ENCODE results near the gene ANKHD1.
"Not testable (repeated sequence)": the region's sequence is repeated elsewhere in the genome, so short reads cannot be mapped to it uniquely, and the experiment has no call there.

Gene ANKHD1

GRCh38 chr5:140565024-140565779 is 163.6 kb downstream of the ANKHD1 start:
- DNase-seq (ENCODE audit: low read depth) = no peak

DNA sequence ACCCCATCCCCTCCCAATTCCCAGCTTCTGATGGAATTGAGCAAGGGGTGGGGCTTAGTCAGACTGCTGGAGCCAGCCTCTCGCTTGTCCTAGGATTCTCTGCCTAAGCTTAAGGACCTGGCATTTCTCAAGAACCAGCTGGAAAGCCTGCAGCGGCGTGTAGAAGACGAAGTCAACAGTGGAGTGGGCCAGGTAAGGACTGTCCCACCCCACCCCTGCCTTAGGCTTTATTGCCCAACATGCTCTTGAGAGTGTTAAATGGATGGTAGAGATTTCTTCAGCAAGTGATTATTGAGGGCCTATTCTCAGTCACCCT is 164.1 kb downstream of the ANKHD1 start:
- no peak for DNase-seq (ENCODE audit: low read depth)

DNA sequence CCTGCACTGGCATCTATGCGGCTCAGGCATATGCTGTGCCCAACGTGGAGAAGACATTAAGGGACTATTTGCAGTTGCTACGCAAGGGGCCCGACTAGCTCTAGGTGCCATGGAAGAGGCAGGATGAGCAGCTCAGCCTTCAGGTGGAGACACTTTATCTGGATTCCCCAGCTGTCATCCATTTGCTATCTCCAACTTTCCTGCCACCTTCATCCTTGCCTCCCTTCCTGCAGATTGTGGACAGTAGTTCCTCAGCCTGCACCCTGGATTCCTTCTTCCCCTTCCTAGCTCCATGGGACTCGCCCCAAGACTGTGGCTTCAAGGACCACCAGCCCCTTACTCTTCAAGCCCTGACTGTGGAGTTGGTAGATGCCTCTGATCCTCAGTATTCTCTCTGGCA is 165.0 kb downstream of the ANKHD1 start:
- no peak for DNase-seq (ENCODE audit: low read depth)

DNA sequence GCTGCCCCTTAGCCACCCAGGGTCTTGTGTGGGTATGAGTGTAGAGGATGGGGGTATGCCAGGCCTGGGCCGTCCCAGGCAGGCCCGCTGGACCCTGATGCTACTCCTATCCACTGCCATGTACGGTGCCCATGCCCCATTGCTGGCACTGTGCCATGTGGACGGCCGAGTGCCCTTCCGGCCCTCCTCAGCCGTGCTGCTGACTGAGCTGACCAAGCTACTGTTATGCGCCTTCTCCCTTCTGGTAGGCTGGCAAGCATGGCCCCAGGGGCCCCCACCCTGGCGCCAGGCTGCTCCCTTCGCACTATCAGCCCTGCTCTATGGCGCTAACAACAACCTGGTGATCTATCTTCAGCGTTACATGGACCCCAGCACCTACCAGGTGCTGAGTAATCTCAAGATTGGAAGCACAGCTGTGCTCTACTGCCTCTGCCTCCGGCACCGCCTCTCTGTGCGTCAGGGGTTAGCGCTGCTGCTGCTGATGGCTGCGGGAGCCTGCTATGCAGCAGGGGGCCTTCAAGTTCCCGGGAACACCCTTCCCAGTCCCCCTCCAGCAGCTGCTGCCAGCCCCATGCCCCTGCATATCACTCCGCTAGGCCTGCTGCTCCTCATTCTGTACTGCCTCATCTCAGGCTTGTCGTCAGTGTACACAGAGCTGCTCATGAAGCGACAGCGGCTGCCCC is 165.6 kb downstream of the ANKHD1 start:
- DNase-seq (ENCODE audit: low read depth) = no peak

DNA sequence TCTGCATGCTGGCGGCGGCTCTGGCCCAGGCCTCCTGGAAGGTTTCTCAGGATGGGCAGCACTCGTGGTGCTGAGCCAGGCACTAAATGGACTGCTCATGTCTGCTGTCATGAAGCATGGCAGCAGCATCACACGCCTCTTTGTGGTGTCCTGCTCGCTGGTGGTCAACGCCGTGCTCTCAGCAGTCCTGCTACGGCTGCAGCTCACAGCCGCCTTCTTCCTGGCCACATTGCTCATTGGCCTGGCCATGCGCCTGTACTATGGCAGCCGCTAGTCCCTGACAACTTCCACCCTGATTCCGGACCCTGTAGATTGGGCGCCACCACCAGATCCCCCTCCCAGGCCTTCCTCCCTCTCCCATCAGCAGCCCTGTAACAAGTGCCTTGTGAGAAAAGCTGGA is 166.2 kb downstream of the ANKHD1 start:
- DNase-seq (ENCODE audit: low read depth) = no peak

DNA sequence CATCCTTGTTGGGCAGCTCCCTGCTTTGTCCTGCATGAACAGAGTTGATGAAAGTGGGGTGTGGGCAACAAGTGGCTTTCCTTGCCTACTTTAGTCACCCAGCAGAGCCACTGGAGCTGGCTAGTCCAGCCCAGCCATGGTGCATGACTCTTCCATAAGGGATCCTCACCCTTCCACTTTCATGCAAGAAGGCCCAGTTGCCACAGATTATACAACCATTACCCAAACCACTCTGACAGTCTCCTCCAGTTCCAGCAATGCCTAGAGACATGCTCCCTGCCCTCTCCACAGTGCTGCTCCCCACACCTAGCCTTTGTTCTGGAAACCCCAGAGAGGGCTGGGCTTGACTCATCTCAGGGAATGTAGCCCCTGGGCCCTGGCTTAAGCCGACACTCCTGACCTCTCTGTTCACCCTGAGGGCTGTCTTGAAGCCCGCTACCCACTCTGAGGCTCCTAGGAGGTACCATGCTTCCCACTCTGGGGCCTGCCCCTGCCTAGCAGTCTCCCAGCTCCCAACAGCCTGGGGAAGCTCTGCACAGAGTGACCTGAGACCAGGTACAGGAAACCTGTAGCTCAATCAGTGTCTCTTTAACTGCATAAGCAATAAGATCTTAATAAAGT is 166.9 kb downstream of the ANKHD1 start:
- DNase-seq (ENCODE audit: low read depth) = no peak

- no peak for DNase-seq (ENCODE audit: low read depth)
These were observed 167.6 kb downstream of the ANKHD1 start for GRCh38 chr5:140569197-140569596.

DNA sequence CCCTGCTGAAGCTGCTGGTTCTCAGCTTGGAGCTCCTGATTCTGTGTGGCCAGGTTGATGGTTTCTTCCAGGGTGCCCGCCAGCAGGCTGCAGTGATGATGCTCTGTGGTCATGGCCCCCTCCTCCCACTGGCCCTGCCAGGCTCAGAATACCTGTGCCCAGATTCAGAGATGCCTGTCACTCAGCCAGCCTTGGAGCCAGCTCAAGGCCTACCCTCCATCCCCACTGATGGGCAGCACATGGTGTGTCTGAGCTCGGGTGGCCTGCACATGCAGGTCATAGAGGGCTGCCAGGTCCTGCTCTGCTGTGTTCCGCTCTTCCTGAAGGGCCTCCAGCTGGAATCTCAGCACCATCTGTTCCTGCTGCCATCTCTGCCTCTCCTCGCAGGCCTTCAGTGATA is 168.4 kb downstream of the ANKHD1 start:
- no peak for DNase-seq (ENCODE audit: low read depth)

GRCh38 chr5:140570488-140570887 is 168.9 kb downstream of the ANKHD1 start:
- DNase-seq (ENCODE audit: low read depth) = no peak

DNA sequence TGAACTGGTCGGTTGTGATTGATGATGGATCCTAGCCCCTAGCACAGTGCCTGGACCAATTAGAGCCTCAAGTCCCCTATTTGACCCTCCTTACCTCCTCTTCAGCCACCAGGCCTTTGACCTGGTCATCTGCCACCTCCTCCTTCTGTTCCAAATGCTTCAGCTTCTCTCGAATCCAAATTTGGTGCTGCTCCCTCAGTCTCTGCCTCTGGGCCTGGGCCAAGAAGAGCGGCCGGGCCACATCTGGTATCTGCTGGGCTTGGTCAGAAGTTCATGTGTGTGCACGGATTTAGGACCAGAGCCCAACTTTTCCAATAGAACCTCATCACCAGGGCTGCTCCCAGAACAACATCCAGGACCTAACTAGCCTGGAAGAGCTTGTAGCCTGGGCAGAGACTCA is 169.5 kb downstream of the ANKHD1 start:
- no peak for DNase-seq (ENCODE audit: low read depth)

GRCh38 chr5:140573683-140574082 is 172.1 kb downstream of the ANKHD1 start:
- no peak for DNase-seq (ENCODE audit: low read depth)

DNA sequence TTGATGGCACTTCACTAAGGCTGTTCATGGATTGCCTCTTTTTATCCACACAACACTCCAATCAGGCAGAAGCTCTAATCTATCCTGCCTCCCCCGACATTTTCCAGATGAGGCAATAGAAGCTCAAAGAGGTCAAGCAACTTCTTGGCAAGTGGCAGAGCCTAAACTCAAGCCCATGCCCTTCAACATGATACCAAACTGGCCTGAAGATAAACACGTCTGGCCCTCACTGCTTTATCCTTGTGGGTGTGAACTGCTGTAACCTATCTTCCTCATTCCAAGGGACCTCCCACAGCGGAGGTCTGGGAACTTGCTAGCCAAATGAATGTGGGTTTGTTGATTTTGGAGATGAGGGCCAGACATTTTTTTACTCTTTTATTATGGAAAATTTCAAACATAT is 172.5 kb downstream of the ANKHD1 start:
- DNase-seq (ENCODE audit: low read depth) = no peak

DNA sequence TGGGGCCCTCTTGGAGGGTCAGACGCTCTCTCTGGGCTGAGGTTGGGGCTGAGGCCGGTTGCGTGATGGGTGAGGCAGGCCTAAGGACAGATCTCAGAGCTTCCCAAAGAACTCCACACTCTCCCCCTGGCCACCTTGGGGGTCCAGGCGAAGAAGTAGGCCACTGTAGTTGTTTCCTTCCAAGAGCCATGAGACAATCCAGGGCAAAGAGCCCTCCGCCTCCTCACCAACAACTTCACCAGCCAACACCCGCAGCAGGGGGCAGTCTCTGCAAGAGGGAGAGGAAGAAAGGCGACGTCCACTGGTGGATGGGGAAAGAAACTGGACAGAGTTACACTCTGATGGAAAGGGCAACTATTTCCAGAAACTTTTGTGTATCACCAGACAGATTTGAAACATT is 173.7 kb downstream of the ANKHD1 start:
- no peak for DNase-seq (ENCODE audit: low read depth)

DNA sequence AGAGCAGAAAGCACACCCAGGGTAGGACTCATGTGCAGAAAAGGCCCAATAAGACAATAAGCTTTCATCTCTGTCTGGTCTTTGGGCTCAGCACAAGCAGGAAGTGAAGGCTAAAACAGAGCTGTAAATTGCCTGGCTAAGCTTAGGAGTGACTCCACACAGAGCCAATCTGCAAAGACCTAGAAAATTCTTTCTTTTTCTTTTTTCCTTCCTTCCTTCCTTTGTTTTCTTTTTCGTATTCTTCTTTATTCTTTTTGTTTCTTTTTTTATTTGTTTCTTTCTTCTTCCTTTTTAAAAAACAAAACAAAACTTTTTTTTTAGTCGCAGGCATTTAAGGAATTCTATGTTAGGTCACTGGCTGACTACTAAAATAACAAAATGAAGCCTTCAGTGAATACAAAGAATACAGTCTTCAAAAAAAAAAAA is 175.2 kb downstream of the ANKHD1 start:
- no peak for DNase-seq (ENCODE audit: low read depth)

GRCh38 chr5:140579188-140579747 is 177.6 kb downstream of the ANKHD1 start:
- DNase-seq (ENCODE audit: low read depth) = not testable (repeated sequence)

- DNase-seq (ENCODE audit: low read depth) = no peak
These were observed 185.9 kb downstream of the ANKHD1 start for GRCh38 chr5:140587495-140587894.

GRCh38 chr5:140588311-140589070 is 186.9 kb downstream of the ANKHD1 start:
- DNase-seq (ENCODE audit: low read depth) = no peak
